ENCODE measurements around the gene USP6.

- TF ChIP-seq POLR2A (IDR thresholded peaks at IDR 0.05; ENCODE audit: low read depth, low read length) (no peak), TAF1 (IDR thresholded peaks at IDR 0.05; ENCODE audit: borderline replicate concordance, low read depth, low read length) (no peak)
These were observed 84.5 kb downstream of the USP6 start for GRCh38 chr17:5200360-5200759.

Measured in GM12892 (cell line).